Activated T-cell treated with anti-CD3 and anti-CD28 coated beads for 48 hours (primary cell): Measurements from ENCODE around the gene FLNB.
"Not testable (repeated sequence)": the region's sequence is repeated elsewhere in the genome, so short reads cannot be mapped to it uniquely, and the experiment has no call there.

Experiments
- DNase-seq: peaks from one replicate; pipeline ENCODE4 v3.0.0-alpha.2; 2020; ENCODE audit warnings: low read depth

The FLNB gene

DNA sequence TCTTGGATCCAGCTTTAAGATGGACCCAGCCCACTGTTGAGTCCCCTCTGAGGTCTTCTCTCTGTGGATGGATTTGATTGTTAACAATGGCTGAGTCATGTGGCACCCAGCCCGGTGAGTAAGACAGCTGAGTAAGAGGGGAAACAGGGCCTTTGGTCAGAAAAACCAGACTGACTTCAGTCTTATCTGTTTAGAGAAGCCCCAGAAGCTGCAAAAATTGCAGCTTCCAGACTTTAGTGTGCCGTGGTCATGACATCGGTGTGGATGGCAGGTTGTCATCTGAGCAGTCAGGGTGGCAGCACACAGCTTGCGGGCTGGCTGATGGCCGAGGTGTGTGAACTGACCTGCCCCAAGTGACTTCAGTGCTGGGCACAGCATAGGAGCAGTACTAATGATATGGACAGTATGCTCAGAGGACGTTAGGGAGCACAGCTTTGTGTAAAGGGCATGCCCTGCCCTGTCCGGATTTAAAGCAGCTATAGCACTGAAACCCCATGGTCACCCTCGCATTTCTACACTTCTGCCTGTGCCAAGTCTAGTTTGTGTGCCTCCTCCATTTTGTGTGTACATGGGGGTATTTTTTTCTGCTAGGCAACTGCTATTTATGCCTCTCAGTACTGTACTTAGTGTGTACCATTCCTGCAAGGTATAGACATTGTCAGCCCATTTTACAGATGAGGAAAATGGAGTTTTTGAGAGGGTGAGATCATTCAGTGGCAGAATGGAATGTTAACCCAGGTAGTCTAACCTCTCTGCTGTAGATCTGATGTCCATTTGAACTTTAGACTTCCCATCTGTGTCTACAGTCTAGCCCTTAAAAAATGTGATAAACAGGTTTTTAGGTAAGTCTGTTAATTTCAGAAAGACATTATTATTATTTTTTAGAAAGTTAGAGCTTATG lies 44.4 kb downstream of the FLNB start:
- peak; percentile 42 for DNase-seq

DNA sequence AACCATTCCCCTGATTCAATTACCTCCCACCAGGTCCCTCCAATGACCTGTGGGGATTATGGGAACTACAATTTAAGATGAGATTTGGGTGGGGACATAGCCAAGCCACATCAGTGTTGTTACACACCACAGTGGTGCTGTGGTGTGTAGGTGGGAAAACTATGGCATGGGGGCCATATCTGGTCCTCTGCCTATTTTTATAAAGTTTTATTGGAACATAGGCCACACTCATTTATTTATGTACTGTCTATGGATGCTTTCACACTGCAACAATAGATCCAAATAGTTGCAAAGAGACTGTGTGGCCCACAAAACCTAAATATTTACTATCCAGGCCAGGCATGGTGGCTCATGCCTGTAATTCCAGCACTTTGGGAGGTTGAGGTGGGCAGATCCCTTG lies 46.4 kb downstream of the FLNB start:
- DNase-seq = no peak

DNA sequence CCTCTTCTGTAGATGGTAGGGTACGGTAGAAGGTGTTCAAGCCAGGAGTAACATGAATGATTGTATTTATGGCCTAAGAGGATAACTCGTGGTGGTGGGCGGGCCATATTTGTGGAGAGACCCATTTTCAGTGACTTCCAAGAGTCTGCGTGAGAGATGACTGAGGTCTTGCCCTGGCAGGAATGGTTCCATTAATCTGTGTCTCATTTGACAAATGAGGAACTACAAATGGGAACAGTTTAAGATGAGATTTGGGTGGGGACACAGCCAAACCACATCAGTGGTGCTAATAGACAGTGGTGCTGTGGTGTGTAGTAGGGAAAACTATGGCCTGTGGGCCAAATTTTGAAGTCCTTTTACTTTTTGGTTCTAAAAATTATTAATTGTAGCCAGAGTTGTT lies 47.1 kb downstream of the FLNB start:
- DNase-seq = no peak

DNA sequence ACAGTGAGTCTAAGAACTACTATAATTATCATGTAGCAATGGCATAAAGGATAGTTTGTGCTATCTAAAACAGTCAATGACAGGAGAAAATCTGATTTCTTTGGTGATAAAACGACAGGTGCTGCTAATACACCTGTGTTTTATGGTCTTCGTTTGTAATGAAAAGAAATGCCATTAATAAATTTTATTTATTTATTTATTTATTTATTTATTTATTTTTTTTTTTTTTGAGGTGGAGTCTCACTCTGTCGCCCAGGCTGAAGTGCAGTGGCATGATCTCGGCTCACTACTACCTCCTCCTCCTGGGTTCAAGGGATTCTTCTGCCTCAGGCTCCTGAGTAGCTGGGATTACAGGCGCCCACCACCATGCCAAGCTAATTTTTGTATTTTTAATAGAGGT lies 47.7 kb downstream of the FLNB start:
- DNase-seq = not testable (repeated sequence)

DNA sequence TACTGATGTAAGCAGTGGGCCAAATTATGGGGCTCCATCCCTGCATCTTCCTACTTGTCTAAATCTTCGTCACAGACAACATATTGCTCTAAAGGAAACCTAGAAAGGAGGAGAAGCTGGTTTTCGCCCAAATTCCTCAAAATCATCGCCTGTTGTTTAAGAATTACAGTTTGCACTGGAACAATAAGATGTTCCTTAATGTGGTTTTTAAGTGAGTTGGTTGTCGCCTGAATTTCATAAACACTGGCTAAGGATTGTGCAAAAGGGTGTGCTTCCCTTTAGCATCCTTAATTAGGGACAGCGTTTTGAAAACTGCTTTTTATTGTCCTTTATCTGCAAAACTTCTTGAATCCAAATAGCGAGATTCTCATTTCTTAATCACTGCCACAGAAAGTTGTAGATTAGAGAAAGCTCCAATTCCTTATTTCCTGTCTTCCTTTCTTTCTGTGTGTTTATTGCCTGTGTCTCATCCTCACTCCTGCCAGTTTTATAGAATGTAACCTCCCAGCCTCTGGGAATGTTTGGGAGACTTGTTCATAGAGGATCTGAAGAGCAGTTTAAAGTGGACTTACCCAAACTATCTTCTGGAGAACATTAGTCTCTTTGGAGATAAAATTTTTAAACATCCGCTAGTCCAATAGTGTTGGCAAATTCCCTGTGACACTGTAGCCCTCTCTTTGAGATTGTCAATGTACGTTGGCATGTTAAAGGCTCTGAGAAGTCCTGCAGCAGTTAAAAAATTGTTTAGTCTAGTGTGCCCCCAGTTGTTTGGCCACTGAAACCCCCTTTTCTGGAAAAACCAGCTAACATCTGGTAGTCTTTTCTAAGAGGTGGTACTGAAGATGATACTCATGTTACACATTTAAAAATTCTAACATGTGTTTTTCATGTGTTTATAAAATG lies 50.4 kb downstream of the FLNB start:
- no peak for DNase-seq

DNA sequence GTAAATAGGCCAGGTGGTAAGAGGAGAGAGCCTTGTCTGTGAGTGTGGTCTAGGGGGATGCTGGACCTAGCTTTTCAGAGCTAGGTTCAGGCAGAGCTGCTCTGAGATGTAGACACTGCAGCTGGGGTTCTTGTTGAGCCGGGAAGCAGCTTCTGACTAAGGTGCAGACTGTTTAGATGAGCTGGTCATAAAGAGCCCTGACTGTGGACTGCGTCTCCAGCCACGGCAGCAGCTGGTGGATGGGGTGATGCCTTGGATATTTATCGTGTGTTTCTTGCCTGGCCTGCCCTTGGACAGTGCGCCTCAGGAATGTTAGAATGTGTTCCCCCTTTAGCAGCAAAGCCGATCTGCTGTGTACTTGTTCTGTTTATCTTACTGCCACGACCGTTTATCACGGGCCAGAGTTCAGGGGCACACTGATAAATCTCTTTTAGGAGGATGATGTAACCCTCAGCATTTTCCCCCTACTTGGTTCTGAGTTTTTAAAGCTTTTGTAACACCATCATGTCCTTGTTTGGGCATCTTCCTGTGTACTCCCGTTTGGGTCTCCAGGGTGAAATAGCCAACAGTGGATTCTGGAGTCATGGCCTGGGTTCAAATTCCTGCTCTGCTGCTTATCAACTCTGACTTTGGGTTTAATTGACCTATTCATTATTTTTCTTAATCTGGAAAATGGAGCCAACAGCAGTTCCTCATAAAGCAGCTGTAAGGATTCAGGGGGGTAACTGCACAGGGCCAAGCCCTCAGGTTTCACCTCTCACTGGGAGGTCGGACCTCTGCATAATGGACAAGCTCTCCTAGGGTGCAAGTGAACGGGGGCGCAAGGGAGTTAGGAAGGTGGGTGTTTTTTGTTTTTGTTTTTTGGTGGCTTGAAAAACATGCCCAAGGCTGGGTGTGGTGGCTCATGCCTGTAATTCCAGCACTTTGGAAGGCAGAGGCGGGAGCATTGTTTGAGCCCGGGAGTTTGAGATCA lies 51.4 kb downstream of the FLNB start:
- DNase-seq = no peak

DNA sequence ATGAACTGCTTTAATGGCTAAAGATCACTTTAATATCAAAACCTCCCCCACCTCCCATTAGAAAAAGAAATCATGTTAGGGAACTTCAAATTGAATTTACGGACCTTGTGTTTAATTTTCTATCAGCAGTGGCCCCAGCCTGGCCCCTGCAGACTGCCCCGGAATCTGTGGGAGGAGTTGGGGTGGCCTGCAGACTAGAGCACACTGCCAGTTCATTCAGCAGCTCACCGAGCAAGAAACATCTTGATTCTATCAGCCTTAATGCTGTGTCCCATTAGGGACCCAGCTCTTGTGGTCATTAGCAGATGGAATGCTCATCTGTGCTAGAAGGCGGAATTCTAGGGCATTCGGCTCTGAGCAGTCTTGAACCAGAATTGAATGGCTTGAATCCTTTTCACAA lies 54.2 kb downstream of the FLNB start:
- no peak for DNase-seq

DNA sequence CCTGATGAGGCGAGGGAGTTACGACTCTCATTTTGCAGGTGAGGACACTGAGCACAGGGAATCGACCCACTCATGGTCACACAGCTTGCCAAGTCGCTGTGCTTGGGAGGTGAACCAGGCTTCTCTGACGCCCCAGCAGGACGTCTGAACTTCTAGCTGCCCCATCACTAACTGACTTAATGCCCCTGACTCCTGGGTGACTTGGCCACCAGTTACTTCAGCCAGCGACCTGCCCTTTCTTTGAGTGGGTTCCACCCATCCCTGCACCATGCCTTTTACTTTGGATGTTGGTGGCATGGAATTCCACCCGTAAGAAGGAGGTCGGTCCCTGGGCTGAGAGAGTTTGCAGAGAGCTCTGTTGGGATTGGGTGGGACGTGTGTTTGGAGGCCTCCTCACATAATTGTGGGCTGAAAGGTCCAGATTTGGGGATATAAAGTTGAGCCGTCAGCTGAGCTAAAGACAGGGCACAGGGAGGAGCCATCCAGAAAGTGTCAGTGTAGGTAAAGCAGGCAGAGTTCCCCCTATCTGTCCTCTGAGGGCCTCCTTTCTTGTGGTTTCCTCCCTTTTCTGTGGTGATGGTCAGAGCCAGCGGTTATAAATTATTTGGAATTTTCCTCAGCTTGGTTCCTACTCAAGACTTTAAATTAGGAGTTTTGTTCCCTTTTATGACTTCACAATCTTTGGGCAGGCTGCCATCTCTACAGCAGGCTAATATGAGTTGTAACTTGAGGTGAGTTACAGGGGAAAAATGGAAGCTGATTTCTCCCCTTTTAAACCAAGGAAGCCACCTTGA lies 55.0 kb downstream of the FLNB start:
- no peak for DNase-seq

DNA sequence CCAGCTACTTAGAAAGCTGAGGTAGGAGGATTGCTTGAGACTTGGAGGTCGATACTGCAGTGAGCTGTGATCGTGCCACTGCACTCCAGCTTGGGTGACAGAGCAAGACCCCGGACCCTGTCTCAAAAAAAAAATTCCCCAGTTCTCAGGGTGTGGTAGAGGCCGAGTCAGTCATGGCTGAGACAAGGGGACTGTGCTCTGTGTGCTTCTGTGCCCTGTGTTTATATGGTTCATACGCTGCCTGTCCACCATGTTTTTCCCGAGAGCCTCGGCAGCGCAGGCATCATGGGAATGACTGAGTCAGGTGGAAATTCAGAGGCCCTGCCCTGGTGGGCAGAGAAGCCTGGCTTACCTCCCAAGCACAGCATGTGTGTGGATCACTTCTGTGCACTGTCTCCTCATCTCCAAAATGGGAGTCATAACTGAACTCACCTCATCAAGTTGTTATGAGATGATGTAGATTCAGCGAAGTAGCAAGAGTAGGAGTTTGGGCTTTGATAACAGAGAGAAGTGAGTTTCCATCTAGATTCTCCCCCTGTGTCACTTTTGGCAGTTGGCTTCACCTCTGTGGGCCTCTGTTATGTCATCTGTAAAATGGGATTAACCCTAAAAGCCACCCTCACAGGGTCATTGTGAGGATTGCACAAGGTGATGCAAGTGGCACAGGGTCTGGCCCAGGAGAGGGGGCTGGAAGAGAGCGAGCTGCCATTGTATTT lies 56.9 kb downstream of the FLNB start:
- no peak for DNase-seq

DNA sequence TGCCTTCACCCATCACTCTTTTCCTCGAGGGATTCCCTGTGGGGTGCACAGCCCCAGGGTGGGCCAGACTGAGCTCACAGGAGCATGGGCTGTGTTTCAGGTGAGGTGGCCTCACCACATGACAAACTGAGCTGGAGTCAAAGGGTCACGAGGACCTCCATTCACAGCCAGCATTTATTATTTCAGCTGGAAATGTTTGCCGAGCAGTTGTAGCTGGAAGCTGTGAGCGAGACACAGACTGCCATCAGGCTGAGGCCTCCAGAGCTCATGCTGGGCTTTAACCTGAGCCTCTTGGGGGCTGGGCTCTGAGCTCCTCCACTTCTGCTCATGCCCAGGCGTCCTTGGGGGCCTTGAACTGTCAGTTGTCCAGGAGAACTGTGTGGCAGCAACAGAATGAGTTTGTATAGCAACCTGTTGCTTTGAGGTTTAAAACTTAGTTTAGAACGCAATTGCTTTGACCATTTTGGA lies 57.5 kb downstream of the FLNB start:
- no peak for DNase-seq

DNA sequence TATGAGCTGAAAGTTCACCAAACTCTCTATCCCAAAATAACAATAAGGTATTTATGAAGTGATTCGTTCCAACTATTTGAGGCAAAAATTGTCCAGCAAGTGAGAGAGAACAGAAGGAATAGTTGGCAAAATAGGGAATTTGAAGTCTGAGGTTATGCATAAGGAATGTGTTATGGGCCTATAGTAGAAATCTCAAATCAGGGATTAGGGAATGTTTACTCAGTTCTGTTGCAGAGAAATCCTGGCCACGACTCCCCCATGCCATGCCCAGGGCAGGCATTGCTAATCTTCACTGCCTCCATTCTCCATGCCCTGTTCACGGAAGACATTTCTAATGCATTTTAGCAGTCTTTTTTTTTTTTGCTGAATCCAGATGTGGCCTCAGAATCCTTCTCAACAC lies 58.6 kb downstream of the FLNB start:
- DNase-seq = no peak

DNA sequence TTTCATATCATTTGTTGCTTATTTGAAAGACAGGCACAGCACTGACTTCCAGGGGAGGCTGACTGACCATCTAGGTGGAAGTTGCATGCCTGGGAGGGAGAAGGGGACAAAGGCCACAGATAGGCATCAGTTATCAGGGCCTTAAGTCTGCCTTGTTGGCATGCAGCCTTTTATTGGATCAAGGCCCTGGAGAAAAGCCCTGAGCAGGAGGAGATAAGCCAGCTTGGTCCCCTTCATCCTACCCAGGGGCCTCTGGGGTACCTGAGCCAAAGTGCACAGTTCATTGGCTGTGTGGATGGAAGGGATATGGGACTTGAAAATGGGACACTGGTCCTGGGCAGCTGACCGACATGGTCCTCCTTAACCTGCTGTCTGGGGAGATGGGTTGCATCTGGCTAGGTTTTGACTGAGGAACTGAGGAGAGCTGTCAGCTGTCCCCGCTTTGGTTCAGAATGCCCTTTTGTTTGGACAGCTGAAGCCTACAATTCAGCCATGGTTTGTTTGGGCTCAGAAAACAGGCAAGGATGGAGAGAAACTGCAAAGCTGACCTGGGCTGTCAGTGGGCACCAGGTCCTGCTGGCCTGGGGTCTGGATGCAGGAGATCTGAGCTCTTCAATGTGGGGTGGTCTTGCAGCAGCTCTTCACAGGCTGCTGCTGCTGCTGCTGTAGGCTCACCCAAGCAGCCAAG lies 60.0 kb downstream of the FLNB start:
- DNase-seq = no peak

DNA sequence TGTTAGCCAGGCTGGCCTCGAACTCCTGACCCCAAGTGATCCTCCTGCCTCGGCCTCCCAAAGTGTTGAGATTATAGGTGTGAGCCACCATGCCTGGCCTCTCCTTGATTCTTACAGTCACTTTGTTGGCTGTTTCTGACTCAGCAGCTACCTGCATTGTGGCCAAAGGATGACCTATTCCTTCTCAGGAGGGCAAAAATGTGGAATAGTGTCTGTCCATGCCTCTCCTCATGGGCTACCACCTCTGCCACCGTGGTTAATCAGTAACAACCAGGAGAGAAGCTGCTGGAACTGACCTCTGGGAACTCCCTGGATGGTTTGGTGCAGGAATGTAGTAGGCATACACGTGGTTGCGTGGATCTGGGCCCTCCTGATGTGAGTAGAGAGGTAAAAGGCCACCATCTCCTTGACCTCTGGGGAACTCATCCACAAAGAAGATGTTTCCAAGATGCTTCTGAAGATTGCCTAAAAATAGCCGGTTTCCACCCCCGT lies 63.3 kb downstream of the FLNB start:
- DNase-seq = no peak

DNA sequence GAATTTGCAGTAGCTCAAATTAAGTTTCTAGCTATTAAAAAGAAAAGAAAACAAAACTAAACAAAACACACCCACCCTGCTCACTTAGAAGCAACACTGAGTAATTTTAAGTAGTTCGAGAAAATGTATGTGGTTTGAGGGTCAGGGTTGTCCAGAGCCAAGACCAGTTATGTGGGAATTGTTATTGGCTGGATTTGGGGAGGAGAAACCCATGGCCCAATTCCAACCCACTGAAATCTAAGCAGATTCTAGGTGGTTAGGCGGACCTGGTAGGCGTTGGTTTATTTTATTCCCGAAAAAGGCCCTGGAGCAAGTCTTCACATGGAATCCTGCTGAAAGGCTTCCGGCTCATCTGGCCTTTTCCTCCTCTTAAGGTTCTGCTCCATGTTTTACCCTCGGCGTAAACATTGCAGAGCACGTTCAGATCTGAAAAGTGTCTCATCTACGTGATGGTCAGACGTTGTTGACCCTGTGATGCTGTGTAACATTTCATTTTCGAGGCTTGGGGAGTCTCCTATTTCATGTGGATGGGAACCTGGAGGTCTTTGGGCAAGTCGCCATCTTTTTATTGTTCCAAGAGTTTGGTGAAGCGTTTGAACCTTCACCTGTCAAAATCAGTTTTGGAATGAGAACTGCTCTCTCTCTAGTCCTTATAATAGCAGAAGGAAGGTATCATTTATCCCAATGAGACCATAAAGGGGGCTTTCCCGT lies 64.0 kb downstream of the FLNB start:
- DNase-seq = no peak

DNA sequence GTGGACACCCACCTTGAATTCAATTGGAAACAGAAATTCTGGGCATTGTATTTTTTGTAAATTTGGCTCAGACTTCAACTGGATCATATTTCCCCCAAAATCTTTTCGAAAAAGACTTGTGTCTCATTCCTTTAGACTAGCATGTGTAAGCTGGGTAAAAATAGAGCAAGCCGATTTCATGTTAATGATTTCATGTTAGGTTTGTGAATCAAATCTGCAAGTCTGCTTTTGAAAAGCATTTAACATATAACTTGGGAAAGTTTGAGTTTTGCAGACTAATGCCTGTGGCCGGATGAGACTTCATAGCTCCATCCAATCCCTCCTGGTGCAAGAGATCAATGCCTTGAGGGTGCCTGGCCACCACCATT lies 64.5 kb downstream of the FLNB start:
- no peak for DNase-seq

DNA sequence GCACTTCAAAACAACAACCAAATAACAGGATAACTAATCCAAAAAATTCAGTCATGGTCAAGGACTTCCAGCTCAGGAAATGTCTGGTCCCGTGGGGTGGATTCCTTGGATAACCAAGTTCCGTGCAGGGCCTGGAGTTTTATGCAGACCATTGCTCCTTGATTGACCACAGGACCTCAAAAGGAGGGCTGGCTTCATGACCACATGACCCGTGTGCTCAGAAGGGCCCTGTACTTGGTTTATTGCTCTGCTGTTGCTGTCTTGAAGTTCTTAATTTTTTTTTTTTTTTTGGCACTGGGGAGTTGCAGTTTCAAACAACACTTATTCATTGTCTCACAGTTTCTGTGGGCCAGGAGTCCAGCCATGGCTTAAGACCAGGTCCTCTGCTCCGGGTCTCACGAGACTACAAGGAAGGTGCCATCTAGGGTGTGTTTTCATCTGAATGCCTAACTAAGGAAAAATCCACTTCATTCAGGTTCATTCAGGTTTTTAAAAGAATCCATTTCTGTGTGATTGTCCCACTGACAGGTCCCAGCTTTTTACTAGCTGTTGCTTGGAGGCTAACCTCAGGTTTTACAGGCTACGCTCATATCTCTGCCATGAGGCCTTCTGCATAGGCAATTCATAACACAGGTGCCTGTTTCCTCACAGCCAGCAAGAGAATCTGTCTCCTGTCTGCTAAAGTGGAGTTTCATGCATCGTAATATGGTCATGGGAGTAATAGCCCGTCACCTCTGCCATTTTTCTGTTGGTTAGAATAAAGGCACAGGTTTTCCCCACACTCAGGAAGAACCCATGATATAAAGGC lies 65.3 kb downstream of the FLNB start:
- DNase-seq = no peak

DNA sequence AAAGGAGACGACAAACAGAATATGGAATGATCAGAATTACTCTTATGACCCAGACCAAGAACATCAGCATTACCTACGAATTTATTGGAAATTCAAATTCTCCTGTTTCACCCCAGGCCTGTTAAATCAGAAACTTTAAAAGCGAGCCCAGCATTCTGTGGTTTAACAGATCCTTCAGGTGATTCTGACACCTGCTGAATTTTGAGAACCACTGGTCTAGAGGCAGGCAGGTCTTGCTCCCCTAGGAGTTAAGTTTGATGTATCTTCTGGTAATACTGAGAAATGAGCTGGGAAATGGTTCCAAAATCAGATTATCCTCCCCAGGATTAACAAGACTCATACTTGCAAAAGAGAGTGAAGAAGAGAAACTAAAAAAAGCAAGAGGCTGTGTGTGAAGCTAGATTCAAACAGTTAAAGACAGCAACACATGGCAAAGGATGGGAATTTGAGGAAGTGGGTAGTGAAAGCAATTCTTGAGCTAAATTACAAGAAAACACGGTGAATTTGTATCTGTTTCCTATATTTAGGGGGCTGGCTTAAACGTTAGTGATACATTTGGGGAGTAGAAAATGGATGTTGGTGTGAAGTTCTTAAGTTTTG lies 66.0 kb downstream of the FLNB start:
- DNase-seq = no peak

DNA sequence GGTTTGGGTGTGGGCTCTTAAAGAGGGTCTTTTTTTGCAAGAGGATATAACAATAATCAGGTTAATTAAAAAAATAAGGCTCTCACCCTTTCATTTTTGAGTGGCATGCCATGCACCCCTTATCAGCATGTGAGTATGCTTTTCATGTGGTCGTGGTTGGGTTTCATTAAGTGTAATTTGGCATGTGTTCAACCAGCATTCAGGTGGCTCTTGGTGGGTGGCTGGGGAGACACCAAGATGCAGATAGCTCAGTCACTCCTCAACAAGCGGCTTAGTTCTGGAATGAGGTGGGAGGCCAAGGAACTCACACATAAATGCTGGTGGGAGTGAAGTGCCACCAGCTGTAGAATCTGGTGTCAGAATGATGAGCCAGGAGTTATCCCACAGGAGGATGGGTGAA lies 66.8 kb downstream of the FLNB start:
- peak; percentile 25 for DNase-seq
